Activated CD8-positive, alpha-beta memory T cell treated with anti-CD3 and anti-CD28 coated beads for 1 hour (primary cell): ENCODE data around the gene ZFAND3.
"Not testable (repeated sequence)": the region's sequence is repeated elsewhere in the genome, so short reads cannot be mapped to it uniquely, and the experiment has no call there.

Source experiments
- DNase-seq, 2 donors: peaks; one replicate each; pipeline ENCODE4 v3.0.0-alpha.2; 2020; ENCODE audit warnings: low read depth in 1 of 2; ENCODE audit errors: extremely low read depth in 1 of 2

Gene ZFAND3

GRCh38 chr6:37862430-37862829 is 42.9 kb downstream of the ZFAND3 start:
- no peak for DNase-seq

- no peak for DNase-seq
Observed at GRCh38 chr6:37862992-37863391, 43.5 kb downstream of the ZFAND3 start.

- DNase-seq = no peak
Observed at GRCh38 chr6:37864250-37864649, 44.7 kb downstream of the ZFAND3 start.

GRCh38 chr6:37865504-37865903 is 46.0 kb downstream of the ZFAND3 start:
- no peak for DNase-seq

- DNase-seq = no peak
Observed at GRCh38 chr6:37866590-37867507, 47.3 kb downstream of the ZFAND3 start.

- no peak for DNase-seq
Observed at GRCh38 chr6:37867756-37868446, 48.4 kb downstream of the ZFAND3 start.

- no peak for DNase-seq
Observed at GRCh38 chr6:37868447-37868825, 48.9 kb downstream of the ZFAND3 start.

GRCh38 chr6:37871616-37872372 is 52.3 kb downstream of the ZFAND3 start:
- DNase-seq = no peak

- no peak for DNase-seq
Observed at GRCh38 chr6:37872373-37872745, 52.8 kb downstream of the ZFAND3 start.

- no peak for DNase-seq
Observed at GRCh38 chr6:37874726-37875125, 55.2 kb downstream of the ZFAND3 start.

- no peak for DNase-seq
Observed at GRCh38 chr6:37875561-37876309, 56.2 kb downstream of the ZFAND3 start.

- no peak for DNase-seq
Observed at GRCh38 chr6:37876843-37877242, 57.3 kb downstream of the ZFAND3 start.

GRCh38 chr6:37877373-37878149 is 58.0 kb downstream of the ZFAND3 start:
- DNase-seq = no peak

- DNase-seq = no peak
Observed at GRCh38 chr6:37878150-37878710, 58.7 kb downstream of the ZFAND3 start.

- not testable (repeated sequence) for DNase-seq
Observed at GRCh38 chr6:37880602-37881001, 61.1 kb downstream of the ZFAND3 start.

- no peak for DNase-seq
Observed at GRCh38 chr6:37882292-37882691, 62.8 kb downstream of the ZFAND3 start.

GRCh38 chr6:37882724-37883413 is 63.3 kb downstream of the ZFAND3 start:
- DNase-seq = no peak

- no peak for DNase-seq
Observed at GRCh38 chr6:37884548-37884947, 65.0 kb downstream of the ZFAND3 start.

- no peak for DNase-seq
Observed at GRCh38 chr6:37889051-37889450, 69.5 kb downstream of the ZFAND3 start.
